Measurements from ENCODE around the gene PPP1R37.
"Not testable (repeated sequence)": the region's sequence is repeated elsewhere in the genome, so short reads cannot be mapped to it uniquely, and the experiment has no call there.

PPP1R37 gene

GRCh38 chr19:45113628-45114027 lies 20.6 kb downstream of the PPP1R37 start:
- in situ Hi-C loops (cut with MboI; ENCODE audit: low sequenced_read_pairs) = no loop called here

- in situ Hi-C loops (cut with MboI; ENCODE audit: low sequenced_read_pairs) = no loop called here
These were observed 21.1 kb downstream of the PPP1R37 start for GRCh38 chr19:45114116-45114515.

- in situ Hi-C loops (cut with MboI; ENCODE audit: low sequenced_read_pairs) = no loop called here
These were observed 23.0 kb downstream of the PPP1R37 start for GRCh38 chr19:45115809-45116615.

GRCh38 chr19:45117167-45117594 lies 24.2 kb downstream of the PPP1R37 start:
- in situ Hi-C loops (cut with MboI; ENCODE audit: low sequenced_read_pairs) = no loop called here

GRCh38 chr19:45117671-45118070 lies 24.7 kb downstream of the PPP1R37 start:
- in situ Hi-C loops (cut with MboI; ENCODE audit: low sequenced_read_pairs) = no loop called here

- in situ Hi-C loops (cut with MboI; ENCODE audit: low sequenced_read_pairs) = no loop called here
These were observed 25.1 kb downstream of the PPP1R37 start for GRCh38 chr19:45118106-45118505.

GRCh38 chr19:45118591-45119355 lies 25.8 kb downstream of the PPP1R37 start:
- in situ Hi-C loops (cut with MboI; ENCODE audit: low sequenced_read_pairs) = not testable (repeated sequence)

GRCh38 chr19:45119582-45119981 lies 26.6 kb downstream of the PPP1R37 start:
- in situ Hi-C loops (cut with MboI; ENCODE audit: low sequenced_read_pairs) = no loop called here

GRCh38 chr19:45121827-45122345 lies 28.9 kb downstream of the PPP1R37 start:
- in situ Hi-C loops (cut with MboI; ENCODE audit: low sequenced_read_pairs) = no loop called here

- in situ Hi-C loops (cut with MboI; ENCODE audit: low sequenced_read_pairs) = no loop called here
These were observed 29.9 kb downstream of the PPP1R37 start for GRCh38 chr19:45122832-45123231.

- in situ Hi-C loops (cut with MboI; ENCODE audit: low sequenced_read_pairs) = no loop called here
These were observed 30.5 kb downstream of the PPP1R37 start for GRCh38 chr19:45123440-45123850.

GRCh38 chr19:45124021-45124420 lies 31.0 kb downstream of the PPP1R37 start:
- in situ Hi-C loops (cut with MboI; ENCODE audit: low sequenced_read_pairs) = no loop called here

- in situ Hi-C loops (cut with MboI; ENCODE audit: low sequenced_read_pairs) = no loop called here
These were observed 32.4 kb downstream of the PPP1R37 start for GRCh38 chr19:45125360-45125759.

GRCh38 chr19:45125975-45126493 lies 33.1 kb downstream of the PPP1R37 start:
- in situ Hi-C loops (cut with MboI; ENCODE audit: low sequenced_read_pairs) = no loop called here

GRCh38 chr19:45126654-45127053 lies 33.7 kb downstream of the PPP1R37 start:
- in situ Hi-C loops (cut with MboI; ENCODE audit: low sequenced_read_pairs) = no loop called here

GRCh38 chr19:45128146-45128545 lies 35.2 kb downstream of the PPP1R37 start:
- in situ Hi-C loops (cut with MboI; ENCODE audit: low sequenced_read_pairs) = no loop called here

- in situ Hi-C loops (cut with MboI; ENCODE audit: low sequenced_read_pairs) = no loop called here
These were observed 35.8 kb downstream of the PPP1R37 start for GRCh38 chr19:45128806-45129205.

GRCh38 chr19:45130236-45130635 lies 37.3 kb downstream of the PPP1R37 start:
- in situ Hi-C loops (cut with MboI; ENCODE audit: low sequenced_read_pairs) = no loop called here

- in situ Hi-C loops (cut with MboI; ENCODE audit: low sequenced_read_pairs) = no loop called here
These were observed 38.1 kb downstream of the PPP1R37 start for GRCh38 chr19:45130888-45131615.

GRCh38 chr19:45133661-45134060 lies 40.7 kb downstream of the PPP1R37 start:
- in situ Hi-C loops (cut with MboI; ENCODE audit: low sequenced_read_pairs) = no loop called here
